DMS53 (cell line): Measurements from ENCODE around the gene NCKAP5L.
"Not testable (repeated sequence)": the region's sequence is repeated elsewhere in the genome, so short reads cannot be mapped to it uniquely, and the experiment has no call there.

Source experiments
- DNase-seq: peaks from one replicate; lab custom pipeline; 2025; lab: John Stamatoyannopoulos, UW

NCKAP5L gene

DNA sequence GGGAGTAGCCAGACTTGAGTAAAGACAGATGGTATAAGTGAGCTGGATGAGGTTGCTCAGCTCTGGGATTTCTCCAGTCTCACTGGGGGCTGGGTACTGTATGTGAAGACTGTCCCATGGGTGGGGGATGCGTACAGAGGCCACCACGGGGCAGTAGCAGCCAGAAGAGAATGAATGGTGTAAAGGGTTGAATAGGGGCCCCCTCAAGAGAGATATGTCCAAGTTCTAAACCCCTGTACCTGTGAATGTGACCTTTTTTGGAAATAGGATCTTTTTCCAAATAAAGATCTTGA lies 36.5 kb upstream of the NCKAP5L start:
- DNase-seq: no peak

GRCh38 chr12:49863946-49864797 lies 36.0 kb upstream of the NCKAP5L start:
- no peak for DNase-seq

DNA sequence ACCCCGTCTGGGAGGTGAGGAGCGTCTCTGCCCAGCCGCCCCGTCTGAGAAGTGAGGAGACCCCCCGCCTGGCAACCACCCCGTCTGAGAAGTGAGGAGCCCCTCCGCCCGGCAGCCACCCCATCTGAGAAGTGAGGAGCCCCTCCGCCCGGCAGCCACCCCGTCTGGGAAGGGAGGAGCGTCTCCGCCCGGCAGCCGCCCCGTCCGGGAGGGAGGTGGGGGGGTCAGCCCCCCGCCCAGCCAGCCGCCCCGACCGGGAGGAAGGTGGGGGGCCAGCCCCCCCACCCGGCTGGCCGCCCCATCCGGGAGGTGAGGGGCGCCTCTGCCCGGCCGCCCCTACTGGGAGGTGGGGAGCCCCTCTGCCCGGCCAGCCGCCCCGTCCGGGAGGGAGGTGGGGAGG lies 32.7 kb upstream of the NCKAP5L start:
- not testable (repeated sequence) for DNase-seq

DNA sequence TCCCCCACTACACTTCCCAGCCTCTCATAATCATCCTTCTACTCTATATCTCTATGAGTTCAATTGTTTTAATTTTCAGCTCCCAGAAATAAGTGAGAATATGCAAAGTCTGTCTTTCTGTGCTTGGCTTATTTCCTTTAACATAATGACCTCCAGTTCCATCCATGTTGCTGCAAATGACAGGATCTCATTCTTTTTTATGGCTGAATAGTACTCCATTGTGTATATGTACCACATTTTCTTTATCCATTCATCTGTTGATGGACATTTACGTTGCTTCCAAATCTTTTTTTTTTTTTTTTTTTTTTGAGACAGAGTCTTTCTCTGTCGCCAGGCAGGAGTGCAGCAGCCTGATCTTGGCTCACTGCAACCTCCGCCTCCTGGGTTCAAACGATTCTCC lies 27.7 kb upstream of the NCKAP5L start:
- DNase-seq: not testable (repeated sequence)

DNA sequence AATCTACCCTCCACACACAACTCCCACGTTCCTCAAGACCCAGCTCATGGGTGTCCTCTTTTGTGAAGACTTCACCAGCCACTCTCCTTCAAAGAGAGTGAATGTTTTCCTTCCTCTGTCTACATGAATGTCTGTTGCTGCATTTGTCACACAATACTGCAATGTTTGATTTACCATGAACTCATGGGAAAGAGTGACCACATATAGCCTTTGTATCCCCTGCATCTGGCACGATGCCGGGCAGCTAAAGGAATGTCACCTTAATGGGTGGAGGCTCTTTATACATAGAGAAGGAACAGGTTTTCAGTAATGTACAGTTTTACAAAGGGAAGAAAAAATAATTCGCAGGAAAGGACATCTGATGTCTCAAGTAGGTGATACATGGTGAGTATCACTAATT lies 26.8 kb upstream of the NCKAP5L start:
- no peak for DNase-seq

DNA sequence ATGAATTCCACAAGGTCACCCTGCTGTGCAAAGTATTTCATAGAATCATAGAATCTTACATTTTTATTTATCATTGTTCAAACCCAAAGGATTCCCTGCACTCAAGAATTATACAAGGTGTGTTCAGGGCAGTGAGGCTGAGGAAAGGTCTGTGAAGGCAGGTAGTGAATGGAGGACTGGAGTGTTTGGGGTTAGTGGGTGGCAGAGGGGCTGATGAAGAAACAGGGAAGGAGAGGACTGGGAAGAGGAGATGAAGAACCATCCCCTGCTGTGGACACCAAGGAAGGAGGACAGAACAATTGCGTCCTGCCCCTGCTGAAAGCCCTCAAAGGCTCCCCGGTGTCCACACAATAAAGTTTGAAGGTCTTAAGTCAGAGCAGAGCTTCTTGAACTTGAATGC lies 25.5 kb upstream of the NCKAP5L start:
- DNase-seq: no peak

GRCh38 chr12:49847161-49847560 lies 18.9 kb upstream of the NCKAP5L start:
- DNase-seq: no peak

GRCh38 chr12:49846032-49846431 lies 17.8 kb upstream of the NCKAP5L start:
- no peak for DNase-seq

DNA sequence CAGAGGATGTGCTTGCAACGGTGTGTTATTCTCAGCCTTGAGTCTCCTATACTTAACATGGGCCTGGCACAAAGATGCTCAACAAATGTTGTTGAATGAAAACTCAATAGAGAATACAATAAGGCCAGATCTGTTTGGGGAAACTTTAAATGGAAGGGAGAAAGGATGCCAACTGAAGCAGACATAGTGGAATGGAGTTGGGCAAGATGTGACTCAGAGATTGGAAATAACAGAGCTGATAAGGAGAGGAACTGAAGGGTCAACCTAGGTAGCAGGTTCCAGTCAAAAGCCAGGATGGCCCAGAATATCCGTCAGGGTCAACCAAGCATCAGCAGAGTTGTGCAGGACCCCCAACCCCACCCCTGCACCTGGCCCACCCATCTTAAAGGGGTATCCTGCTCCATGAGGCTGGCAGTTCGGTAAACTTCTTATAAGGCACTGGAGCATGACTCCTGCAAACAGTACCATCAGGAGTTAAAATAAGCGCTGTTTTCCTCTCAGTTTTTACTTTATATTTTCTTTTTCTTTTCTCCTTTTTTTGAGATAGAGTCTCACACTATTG lies 15.7 kb upstream of the NCKAP5L start:
- no peak for DNase-seq

DNA sequence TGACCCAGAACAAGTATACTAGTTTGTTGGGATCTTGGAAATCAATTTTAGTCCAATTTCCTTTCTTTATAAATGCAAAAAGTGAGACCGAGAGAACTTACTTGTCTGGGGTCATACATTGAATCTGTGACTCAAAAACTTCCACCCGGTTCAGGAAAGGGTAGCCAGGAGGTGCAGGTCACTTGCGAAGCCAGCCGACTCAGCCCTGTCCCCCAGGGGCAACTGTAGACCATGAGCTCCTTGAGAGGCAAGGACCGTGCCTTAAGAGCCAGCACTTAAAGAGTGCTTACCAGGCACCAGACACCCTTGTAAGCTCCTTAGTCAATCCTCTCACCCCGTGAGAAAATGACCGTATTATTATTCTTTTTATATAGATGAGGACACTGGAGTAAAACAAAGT lies 15.2 kb upstream of the NCKAP5L start:
- no peak for DNase-seq

GRCh38 chr12:49842519-49843352 lies 14.5 kb upstream of the NCKAP5L start, which contains the start of gene BCDIN3D:
TSS of gene BCDIN3D (minus strand) at chr12:49843106. CDS start at chr12:49843087, 19 bp downstream.
- DNase-seq: peak; percentile 97

- DNase-seq: peak; percentile 80
Measured at GRCh38 chr12:49838973-49839633, 10.9 kb upstream of the NCKAP5L start.

DNA sequence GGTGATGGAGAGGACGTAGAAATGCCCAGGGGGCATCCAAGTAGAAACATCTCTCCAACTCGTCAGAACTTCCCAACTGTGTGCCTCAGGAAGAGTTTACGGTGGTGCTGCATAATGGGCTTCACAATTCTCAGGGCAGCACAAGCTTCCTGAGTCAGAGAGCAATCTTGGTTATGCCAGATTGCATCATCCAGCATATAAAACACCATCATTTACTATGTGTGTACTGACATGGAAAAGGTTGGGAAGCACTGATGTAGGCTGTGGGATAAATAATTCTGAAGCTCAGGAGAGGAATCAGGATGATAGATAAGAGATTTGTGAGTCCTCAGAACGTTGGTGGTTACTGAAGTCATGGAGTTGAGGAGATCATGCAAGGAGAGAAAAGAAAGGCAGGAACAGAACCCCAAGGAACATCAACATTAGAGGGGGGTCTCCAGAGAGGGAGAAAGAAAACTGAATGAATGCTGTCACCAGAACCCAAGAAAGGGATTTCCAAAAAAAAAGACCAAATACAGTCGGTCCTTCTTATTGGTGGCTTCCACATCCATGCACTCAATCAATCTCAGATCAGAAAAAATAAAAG lies 4.7 kb upstream of the NCKAP5L start:
- no peak for DNase-seq

- DNase-seq: no peak
Measured at GRCh38 chr12:49831717-49832116, 3.5 kb upstream of the NCKAP5L start.

- DNase-seq: peak; percentile 71
Measured at GRCh38 chr12:49827401-49828099, 663 bp downstream of the NCKAP5L start.

GRCh38 chr12:49827051-49827400 lies 1.2 kb downstream of the NCKAP5L start:
- DNase-seq: no peak

DNA sequence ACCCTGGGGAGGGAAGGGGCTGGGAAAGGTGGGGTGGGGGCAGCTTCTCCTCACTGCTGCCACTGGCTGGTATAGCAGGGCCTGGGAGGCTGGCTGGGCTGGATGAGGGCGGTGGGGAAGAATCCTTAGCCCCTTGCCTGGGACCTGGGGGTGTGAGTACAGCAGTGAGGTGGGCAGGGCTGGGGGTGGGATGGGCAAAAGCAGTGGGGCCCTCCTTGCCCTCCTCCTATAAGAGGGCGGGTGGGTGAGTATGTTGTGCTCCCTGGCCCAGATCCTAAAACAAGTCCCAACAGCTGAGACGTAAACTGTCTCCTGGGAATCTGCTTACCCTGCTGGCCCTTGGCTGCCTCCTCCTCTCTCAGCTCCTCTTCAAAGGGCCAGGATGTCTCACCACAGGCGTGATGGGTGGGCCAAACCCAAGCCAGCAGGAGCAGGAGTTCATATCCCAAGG lies 2.2 kb downstream of the NCKAP5L start:
- DNase-seq: no peak

DNA sequence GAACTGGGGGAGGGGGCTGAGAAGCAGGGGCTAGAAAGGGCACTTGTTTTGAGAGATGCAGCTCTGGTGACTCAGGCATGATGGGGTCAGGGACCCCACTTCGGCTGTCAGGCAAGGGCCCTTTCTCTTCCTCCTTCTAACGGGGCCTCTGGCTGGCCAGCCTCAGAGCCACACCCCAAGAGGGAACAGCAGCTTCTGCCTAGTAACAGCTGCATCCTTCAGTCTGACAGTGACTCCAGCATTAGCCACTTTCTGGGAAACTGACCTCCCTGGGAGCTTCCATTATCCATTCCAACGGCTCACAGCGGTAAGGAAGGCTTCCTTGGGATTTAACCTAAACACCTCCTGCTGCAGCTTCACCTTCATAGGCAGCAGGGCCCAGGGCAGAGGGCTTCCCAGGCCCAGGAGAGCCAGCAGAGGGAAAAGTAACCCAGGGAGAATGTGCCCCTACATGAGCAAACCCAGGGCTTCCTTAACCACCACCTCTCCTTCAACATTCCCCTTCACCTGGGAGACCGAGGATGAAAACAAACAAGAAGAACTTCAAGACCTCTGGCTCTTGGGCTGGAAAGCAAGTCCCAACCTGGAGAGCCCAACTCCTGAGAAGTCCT lies 2.7 kb downstream of the NCKAP5L start:
- DNase-seq: no peak

DNA sequence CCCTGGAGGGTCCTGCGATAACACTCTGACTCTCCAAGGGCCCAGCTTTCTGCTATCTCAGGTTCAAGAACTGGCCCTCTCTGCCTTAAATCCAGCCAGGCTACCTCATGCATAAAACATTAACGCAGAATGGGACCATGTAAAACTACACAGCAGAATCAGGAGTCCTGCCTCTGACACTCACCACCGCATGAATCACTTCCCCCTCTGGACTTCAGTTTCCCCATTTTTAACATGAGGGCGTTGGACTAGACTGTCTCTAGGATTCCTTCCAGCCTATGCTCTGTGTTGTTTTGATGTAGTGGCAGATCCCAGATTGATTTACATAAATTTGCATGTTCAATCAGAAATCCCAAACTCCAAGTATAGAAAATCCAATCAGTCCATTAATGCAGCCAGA lies 3.3 kb downstream of the NCKAP5L start:
- DNase-seq: no peak

DNA sequence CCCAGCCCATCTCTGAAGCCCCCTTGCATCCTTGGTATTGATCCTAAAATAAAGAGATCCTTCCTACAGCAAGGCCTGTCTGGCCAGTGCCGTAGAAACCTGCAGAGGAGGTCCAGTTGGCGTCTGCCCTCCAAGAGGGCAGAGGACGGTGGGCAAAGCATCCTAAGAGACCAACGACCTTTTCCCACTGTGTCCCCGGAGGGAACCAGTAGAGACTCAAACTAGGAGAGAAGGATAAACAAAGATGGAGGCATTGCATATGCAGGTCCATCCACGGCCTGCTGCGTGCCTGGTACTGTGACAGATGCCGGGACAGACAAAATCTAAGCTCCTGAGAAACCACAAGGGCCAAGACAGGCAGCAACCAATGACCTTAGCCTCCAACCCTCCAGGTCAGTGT lies 3.8 kb downstream of the NCKAP5L start:
- DNase-seq: no peak

DNA sequence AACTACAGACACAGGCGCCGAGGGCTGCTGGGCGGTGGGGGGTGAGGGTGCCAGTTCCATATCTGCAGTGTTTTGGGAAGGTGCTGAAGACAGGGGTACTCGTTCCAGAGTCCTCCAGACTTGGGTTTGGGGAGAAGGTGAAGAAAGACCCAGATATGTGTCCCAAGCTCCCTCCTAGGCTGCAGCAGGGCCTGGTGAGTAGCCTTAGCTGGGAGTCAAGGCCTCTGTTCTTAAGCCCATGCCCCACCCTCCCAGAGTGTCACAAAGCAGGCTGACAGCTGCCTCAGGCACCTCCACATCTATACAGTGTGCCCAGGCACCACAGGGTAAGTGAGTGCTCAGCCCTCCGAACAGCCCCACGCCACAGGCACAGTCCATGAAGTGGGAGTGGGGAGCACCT lies 4.3 kb downstream of the NCKAP5L start:
- no peak for DNase-seq
